H1 (cell line): ENCODE measurements around the gene HRH3. TPM values are rescaled to one million over a fixed set of nuclear protein-coding genes. Genes with fewer than 3 reads are reported as not detected.

Source experiments
- CTCF ChIA-PET: fragments of 300-600 bp; sonication (Branson Sonifier 250); formaldehyde crosslinking; loops from one replicate; lab custom pipeline; 2021; ENCODE audit not compliant: partially characterized antibody; lab: Charles Lee
- POLR2A ChIA-PET: fragments of 300-600 bp; sonication (Branson Sonifier 250); formaldehyde crosslinking; loops from one replicate; lab custom pipeline; 2021; ENCODE audit warnings: inconsistent platforms; ENCODE audit not compliant: partially characterized antibody; lab: Charles Lee
- DNase-seq, 2 experiments: peaks; one replicate each; pipeline versions ENCODE4 v3.0.0 to v3.0.0-alpha.2; 2010 to 2022; ENCODE audit warnings: low spot score in 2 of 2, low read depth in 1 of 2, mixed read lengths in 1 of 2
- FAIRE-seq: peaks from 2 replicates; lab custom pipeline; 2011; peaks lifted over from hg19 to GRCh38; lab: Jason Lieb, UNC
- H2AFZ ChIP-seq: 2 replicates; pipeline ENCODE4 v1.8.1; 2012; ENCODE audit warnings: low read length, inconsistent platforms
- H2AK5ac ChIP-seq: 2 replicates; pipeline ENCODE4 v1.6.1; 2013; ENCODE audit warnings: low read depth, low read length
- H2BK120ac ChIP-seq: replicated peaks from 2 replicates; pipeline ENCODE3; 2013; ENCODE audit warnings: low read depth, low read length, inconsistent platforms
- H2BK12ac ChIP-seq: 2 replicates; pipeline ENCODE4 v1.6.1; 2013; ENCODE audit warnings: low read depth, low read length
- H2BK15ac ChIP-seq: 2 replicates; pipeline ENCODE4 v1.6.1; 2013; ENCODE audit warnings: low read length
- H2BK20ac ChIP-seq: 2 replicates; pipeline ENCODE4 v1.6.1; 2013; ENCODE audit warnings: low read length
- H2BK5ac ChIP-seq: 2 replicates; pipeline ENCODE4 v1.6.1; 2013; ENCODE audit warnings: low read depth, low read length
- H3K14ac ChIP-seq: 2 replicates; pipeline ENCODE4 v1.6.1; 2013; ENCODE audit warnings: inconsistent platforms; ENCODE audit not compliant: insufficient read length
- H3K18ac ChIP-seq: 2 replicates; pipeline ENCODE4 v1.6.1; 2013; ENCODE audit warnings: low read length; ENCODE audit errors: extremely low read depth
- H3K23ac ChIP-seq: 2 replicates; pipeline ENCODE4 v1.6.1; 2013; ENCODE audit warnings: inconsistent platforms; ENCODE audit not compliant: insufficient read length
- H3K23me2 ChIP-seq: 2 replicates; pipeline ENCODE4 v1.6.1; 2013; ENCODE audit warnings: low read depth, low read length
- H3K27ac ChIP-seq: 2 replicates; pipeline ENCODE4 v1.6.1; 2011; ENCODE audit warnings: low read depth, low read length, inconsistent platforms
- H3K27me3 ChIP-seq, 4 experiments: replicated peaks in 1 of 4; 1 replicate in 1 of 4; 2 replicates in 3 of 4; pipeline versions ENCODE4 v1.6.1 to v1.8.1; 2011 to 2013; ENCODE audit warnings: low read length in 3 of 4, mild to moderate bottlenecking in 3 of 4, inconsistent platforms in 2 of 4, mixed read lengths in 2 of 4, moderate library complexity in 1 of 4; ENCODE audit not compliant: control insufficient read depth in 3 of 4, insufficient read depth in 3 of 4; ENCODE audit errors: extremely low read depth in 1 of 4
- H3K36me3 ChIP-seq, 4 experiments: 2 replicates each; pipeline versions ENCODE4 v1.6.1 to v1.8.1; 2011 to 2013; ENCODE audit warnings: mild to moderate bottlenecking in 4 of 4, low read length in 3 of 4, moderate library complexity in 2 of 4, control low read depth in 1 of 4, inconsistent platforms in 1 of 4; ENCODE audit not compliant: insufficient read depth in 4 of 4, control insufficient read depth in 2 of 4
- H3K4ac ChIP-seq: replicated peaks from 2 replicates; pipeline ENCODE3; 2013; ENCODE audit warnings: low read length, low read depth, mixed read lengths, inconsistent platforms; ENCODE audit not compliant: insufficient read length
- H3K4me1 ChIP-seq, 4 experiments: replicated peaks in 1 of 4; 1 replicate in 1 of 4; 2 replicates in 3 of 4; pipeline versions ENCODE4 v1.6.1 to v1.8.1; 2011 to 2013; ENCODE audit warnings: low read length in 3 of 4, inconsistent platforms in 2 of 4, mixed read lengths in 1 of 4; ENCODE audit not compliant: insufficient read depth in 4 of 4, control insufficient read depth in 3 of 4
- H3K4me2 ChIP-seq, 2 experiments: 2 replicates each; pipeline versions ENCODE4 v1.6.1 to v1.8.1; 2011 to 2013; ENCODE audit warnings: low read depth in 2 of 2, low read length in 2 of 2, control low read depth in 1 of 2, inconsistent platforms in 1 of 2, mild to moderate bottlenecking in 1 of 2; ENCODE audit not compliant: insufficient read depth in 1 of 2
- H3K4me3 ChIP-seq, 4 experiments: fragments of 200-600, 300-600 bp in 1 of 4; sonication (generic), shearing (Covaris generic), sonication (Bioruptor Twin) in 1 of 4; 2 replicates each; pipeline versions ENCODE4 v1.5.1 to v1.8.1; 2011 to 2016; ENCODE audit warnings: low read length in 4 of 4, low read depth in 3 of 4, control low read depth in 2 of 4, inconsistent platforms in 2 of 4, mild to moderate bottlenecking in 2 of 4, mixed read lengths in 1 of 4, moderate library complexity in 1 of 4; ENCODE audit not compliant: insufficient read depth in 2 of 4; ENCODE audit errors: extremely low read depth in 1 of 4
- H3K56ac ChIP-seq: replicated peaks from 2 replicates; pipeline ENCODE3; 2013; ENCODE audit warnings: low read depth, mild to moderate bottlenecking, mixed read lengths, low read length, inconsistent platforms; ENCODE audit not compliant: insufficient read length
- H3K79me1 ChIP-seq: 2 replicates; pipeline ENCODE4 v1.6.1; 2013; ENCODE audit warnings: low read depth, low read length, control low read depth
- H3K79me2 ChIP-seq, 2 experiments: 2 replicates each; pipeline versions ENCODE4 v1.6.1 to v1.8.1; 2012 to 2013; ENCODE audit warnings: low read length in 2 of 2, mild to moderate bottlenecking in 2 of 2, inconsistent platforms in 1 of 2; ENCODE audit not compliant: insufficient read depth in 2 of 2, control insufficient read depth in 1 of 2
- H3K9ac ChIP-seq, 4 experiments: replicated peaks in 1 of 4; 1 replicate in 1 of 4; 2 replicates in 3 of 4; pipeline versions ENCODE4 v1.6.1 to v1.8.1; 2011 to 2013; ENCODE audit warnings: low read depth in 3 of 4, low read length in 3 of 4, control low read depth in 2 of 4, mild to moderate bottlenecking in 2 of 4, moderate library complexity in 2 of 4, inconsistent platforms in 1 of 4; ENCODE audit errors: extremely low read depth in 1 of 4
- H3K9me3 ChIP-seq, 2 experiments: 2 replicates each; pipeline versions ENCODE4 v1.6.1 to v1.8.1; 2012 to 2013; ENCODE audit warnings: mild to moderate bottlenecking in 2 of 2, moderate library complexity in 2 of 2, control low read depth in 1 of 2, inconsistent platforms in 1 of 2, low read depth in 1 of 2, low read length in 1 of 2, mixed read lengths in 1 of 2; ENCODE audit not compliant: insufficient read depth in 2 of 2
- H4K20me1 ChIP-seq, 2 experiments: replicated peaks in 1 of 2; 2 replicates each; pipeline versions ENCODE3 to v1.8.1; 2011 to 2013; ENCODE audit warnings: inconsistent platforms in 2 of 2, low read length in 2 of 2, mild to moderate bottlenecking in 1 of 2; ENCODE audit not compliant: insufficient read depth in 2 of 2, control insufficient read depth in 1 of 2
- H4K5ac ChIP-seq: 2 replicates; pipeline ENCODE4 v1.6.1; 2013; ENCODE audit warnings: low read length, low read depth, mixed read lengths, inconsistent platforms; ENCODE audit not compliant: insufficient read length
- H4K8ac ChIP-seq: 2 replicates; pipeline ENCODE4 v1.8.0; 2013; ENCODE audit warnings: mild to moderate bottlenecking, moderate library complexity, low read length, inconsistent platforms; ENCODE audit not compliant: insufficient read depth; ENCODE audit errors: extremely low read depth
- H4K91ac ChIP-seq: replicated peaks from 2 replicates; pipeline ENCODE3; 2013; ENCODE audit warnings: low read length, mixed read lengths, inconsistent platforms; ENCODE audit not compliant: insufficient read length
- ASH2L ChIP-seq: fragments of 200-600, 300-600 bp; sonication (generic); IDR thresholded peaks from one replicate; pipeline ENCODE4 v1.7.1; 2017; ENCODE audit warnings: low read length
- CEBPB ChIP-seq: IDR thresholded peaks from 2 replicates; pipeline ENCODE4 v1.6.1; 2012; ENCODE audit warnings: low read depth, low read length
- FOSL1 ChIP-seq: IDR thresholded peaks from 2 replicates; pipeline ENCODE4 v1.6.1; 2011; ENCODE audit warnings: mild to moderate bottlenecking, low read depth, low read length, moderate library complexity; ENCODE audit not compliant: insufficient read depth
- HDAC2 ChIP-seq, 2 experiments: fragments of 300-600 bp in 1 of 2; sonication (generic) in 1 of 2; IDR thresholded peaks; 2 replicates each; pipeline ENCODE4 v1.6.1; 2011 to 2012; ENCODE audit warnings: low read depth in 2 of 2, low read length in 2 of 2, mild to moderate bottlenecking in 2 of 2, moderate library complexity in 2 of 2, borderline replicate concordance in 1 of 2, inconsistent platforms in 1 of 2
- KDM1A ChIP-seq: fragments of 200-600, 300-600 bp; sonication (generic); IDR thresholded peaks from 2 replicates; pipeline ENCODE4 v1.7.1; 2016; ENCODE audit warnings: mild to moderate bottlenecking, low read length, borderline replicate concordance
- NRF1 ChIP-seq: IDR thresholded peaks from 2 replicates; pipeline ENCODE4 v1.6.1; 2011; ENCODE audit warnings: mild to moderate bottlenecking, low read depth, low read length, improper control_type of control experiment
- POLR2AphosphoS5 ChIP-seq: IDR thresholded peaks from 2 replicates; pipeline ENCODE4 v1.6.1; 2011; ENCODE audit warnings: low read depth, low read length
- RNF2 ChIP-seq: fragments of 200-900, 300-1000 bp; sonication (generic); IDR thresholded peaks from 2 replicates; pipeline ENCODE4 v1.7.1; 2016; ENCODE audit warnings: borderline replicate concordance, low read depth, mild to moderate bottlenecking, antibody characterized with exemption, low read length; ENCODE audit not compliant: poor library complexity, severe bottlenecking; ENCODE audit errors: missing control alignments
- SIRT6 ChIP-seq: IDR thresholded peaks from one replicate; pipeline ENCODE4 v1.7.1; 2012; ENCODE audit warnings: low read length, inconsistent platforms
- SIX5 ChIP-seq: IDR thresholded peaks from 2 replicates; pipeline ENCODE4 v1.6.1; 2011; ENCODE audit warnings: mild to moderate bottlenecking, low read depth, low read length
- TAF7 ChIP-seq: optimal IDR thresholded peaks from 2 replicates; pipeline ENCODE3; 2011; ENCODE audit warnings: low read depth, mild to moderate bottlenecking, inconsistent platforms, low read length, moderate library complexity, borderline replicate concordance
- ZNF274 ChIP-seq: IDR thresholded peaks from 2 replicates; pipeline ENCODE4 v1.7.0; 2012; ENCODE audit warnings: low read length, borderline replicate concordance; ENCODE audit errors: extremely low read depth
- WGBS, 2 experiments: shearing (Covaris generic) in 1 of 2; methylation state at CpG; one replicate each; pipeline versions ENCODE4 v1.1.6 to v1.1.7; 2013 to 2015; ENCODE audit warnings: low lambda C conversion rate in 2 of 2, mixed read lengths in 2 of 2, inconsistent platforms in 1 of 2, low coverage in 1 of 2, missing lambda C conversion rate in 1 of 2; ENCODE audit not compliant: insufficient replicate concordance in 2 of 2, insufficient coverage in 1 of 2, insufficient read length in 1 of 2; ENCODE audit errors: extremely low coverage in 1 of 2, missing lambda C conversion rate in 1 of 2; 5-methylcytosine and 5-hydroxymethylcytosine counted together
- polyA plus RNA-seq, 7 experiments: library from polyadenylated mRNA; depleted of rRNA in 3 of 7; stranded (reverse) in 5 of 7; unstranded in 2 of 7; fragments of >200 nt in 5 of 7; fragments of 200-250 nt in 2 of 7; gene quantifications; 1 replicate in 5 of 7; 2 replicates in 1 of 7; 4 replicates in 1 of 7; pipeline versions ENCODE4 v1.2.1 to v1.2.3, GENCODE V29; 2011 to 2013; ENCODE audit warnings: missing spikeins in 2 of 7, mixed read lengths in 2 of 7
- total RNA-seq: library from RNA; stranded (reverse); fragmentation: NEBNext Ultra II Directional; extraction: Animal tissue kit (Norgen Biotek cat#: 25700); gene quantifications from 2 replicates; pipeline ENCODE4 v1.2.1, GENCODE V29; 2021
- TF ChIP-seq, protein P1 (sequence below): IDR thresholded peaks from 2 replicates; pipeline ENCODE4 v1.6.1; 2011; ENCODE audit warnings: low read depth, mild to moderate bottlenecking, low read length; ENCODE audit not compliant: insufficient read depth

The HRH3 gene
- total and polyA plus RNA-seq, 2 of the 8 experiments (the other 6 are each of a cell fraction or from before 2014, with no cell fraction given) = 2.0 to 4.5 TPM

DNA sequence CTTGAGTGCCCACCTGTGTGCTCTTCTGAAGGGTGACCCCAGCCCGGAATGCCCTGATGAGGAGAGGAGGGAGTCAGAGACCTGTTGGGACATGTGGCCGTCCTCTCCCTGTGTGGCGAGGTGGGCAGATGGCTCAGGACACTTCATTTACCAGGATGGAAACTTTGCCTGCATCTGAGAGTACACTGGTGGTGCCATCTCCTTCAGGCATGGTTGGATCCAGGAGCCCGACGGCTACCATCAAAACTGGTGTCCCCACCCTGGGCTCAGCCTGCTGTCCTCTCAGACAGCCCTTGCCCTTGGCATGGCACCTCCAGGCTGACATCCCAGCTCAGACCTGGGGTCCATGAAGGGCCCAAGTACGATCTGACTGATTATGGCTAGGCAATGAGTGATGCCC lies 11.2 kb upstream of the HRH3 start:
- WGBS, 2 experiments = 92% methylated on average over 6 of the region's 6 CpGs; no CpG with 5 or more reads in 1 of the 2 experiments
- no peak for FAIRE-seq
- no peak for TF ChIP-seq KDM1A
- TF ChIP-seq TAF7 = no peak
- TF ChIP-seq SIRT6 = no peak
- no peak for TF ChIP-seq POLR2AphosphoS5
- no peak for TF ChIP-seq SIX5
- no peak for TF ChIP-seq NRF1
- TF ChIP-seq HDAC2 (IDR thresholded peaks at IDR 0.05; ENCODE audit: borderline replicate concordance in 1 of 2, low read depth in 2 of 2, low read length in 2 of 2) = no peak
- TF ChIP-seq, protein P1, sequence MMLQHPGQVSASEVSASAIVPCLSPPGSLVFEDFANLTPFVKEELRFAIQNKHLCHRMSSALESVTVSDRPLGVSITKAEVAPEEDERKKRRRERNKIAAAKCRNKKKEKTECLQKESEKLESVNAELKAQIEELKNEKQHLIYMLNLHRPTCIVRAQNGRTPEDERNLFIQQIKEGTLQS = no peak
- no peak for TF ChIP-seq RNF2
- no peak for TF ChIP-seq ZNF274
- TF ChIP-seq FOSL1 = no peak
- no peak for TF ChIP-seq CEBPB
- TF ChIP-seq ASH2L = no peak

More for the DNA sequence above, 11.2 kb upstream of the HRH3 start:
- DNase-seq = no peak
- no peak overlapping the region for H2BK20ac ChIP-seq
- H3K27ac ChIP-seq = no peak overlapping the region
- H3K79me1 ChIP-seq = 0 out of 2 replicates have a peak, but pooled peaks cover 2% of the 10 kb centered on the region
- no peak overlapping the region for H4K91ac ChIP-seq
- H2BK12ac ChIP-seq = no peak overlapping the region
- no peak overlapping the region for H4K8ac ChIP-seq
- no peak overlapping the region for H2AFZ ChIP-seq
- H3K4me1 ChIP-seq = peaks cover 0 to 8% (median 5%) of the 10 kb centered on the region in 4 experiments; a peak in 5 of 7 replicates
- no peak overlapping the region for H3K4me2 ChIP-seq
- no peak overlapping the region for H3K23ac ChIP-seq
- POLR2A ChIA-PET = no interaction called here
- H2AK5ac ChIP-seq = no peak overlapping the region
- peaks cover 0 to 5% of the 10 kb centered on the region in 2 experiments; a peak in 1 of 4 replicates for H3K9me3 ChIP-seq
- peaks cover 0 to 15% of the 10 kb centered on the region in 2 experiments for H4K20me1 ChIP-seq
- no peak overlapping the region for H3K4me3 ChIP-seq
- H3K18ac ChIP-seq = no peak overlapping the region
- peaks cover 18% of the 10 kb centered on the region for H3K23me2 ChIP-seq
- H3K14ac ChIP-seq = no peak overlapping the region
- peaks cover 0 to 3% (median under 1%) of the 10 kb centered on the region in 4 experiments; a peak in 3 of 7 replicates for H3K27me3 ChIP-seq
- no peak overlapping the region for H3K4ac ChIP-seq
- CTCF ChIA-PET = interaction anchor here (1.0 kb wide), 1 partner anchor 29 kb away, joined by 3 read pairs; no protein-coding TSS in a partner anchor
- no peak overlapping the region for H3K56ac ChIP-seq
- no peak overlapping the region for H4K5ac ChIP-seq
- no peak overlapping the region for H2BK5ac ChIP-seq
- H3K79me2 ChIP-seq = no peaks in the 10 kb centered on the region
- no peak overlapping the region for H3K9ac ChIP-seq
- H3K36me3 ChIP-seq = no peaks in the 10 kb centered on the region
- no peak overlapping the region for H2BK15ac ChIP-seq
- H2BK120ac ChIP-seq = no peak overlapping the region
